Loucy (cell line): ENCODE data around the gene ANKRD13C.

Experiments used
- H2AFZ ChIP-seq: fragments of 200-600 bp; sonication (generic); 2 replicates; pipeline ENCODE4 v1.6.0; 2016; ENCODE audit warnings: antibody characterized with exemption, mild to moderate bottlenecking, low read length, moderate library complexity
- H3F3A ChIP-seq: fragments of 200-600 bp; 2 replicates; pipeline ENCODE4 v1.6.0; 2016; ENCODE audit warnings: antibody characterized with exemption, low read depth, mild to moderate bottlenecking
- H3K27me3 ChIP-seq: fragments of 200-600 bp; sonication (generic); 2 replicates; pipeline ENCODE4 v1.6.1; 2014; ENCODE audit warnings: low read length, mild to moderate bottlenecking; ENCODE audit not compliant: insufficient read depth, poor library complexity, severe bottlenecking
- H3K36me3 ChIP-seq: fragments of 200-600 bp; sonication (generic); 2 replicates; pipeline ENCODE4 v1.6.1; 2016; ENCODE audit warnings: low read length; ENCODE audit not compliant: insufficient read depth
- H3K4me1 ChIP-seq: fragments of 200-600 bp; sonication (generic); 2 replicates; pipeline ENCODE4 v1.5.1; 2014; ENCODE audit warnings: low read length, mild to moderate bottlenecking; ENCODE audit not compliant: insufficient read depth, poor library complexity, severe bottlenecking
- H3K4me2 ChIP-seq: fragments of 200-600 bp; sonication (generic); 2 replicates; pipeline ENCODE4 v1.6.0; 2014; ENCODE audit warnings: antibody characterized with exemption, low read length, low read depth, mild to moderate bottlenecking; ENCODE audit not compliant: poor library complexity, severe bottlenecking
- H3K4me3 ChIP-seq: fragments of 200-600 bp; sonication (generic); 2 replicates; pipeline ENCODE4 v1.5.1; 2014; ENCODE audit warnings: low read length, mild to moderate bottlenecking, mixed read lengths; ENCODE audit not compliant: poor library complexity, severe bottlenecking
- H3K79me2 ChIP-seq: fragments of 200-600 bp; sonication (generic); 2 replicates; pipeline ENCODE4 v1.6.1; 2014; ENCODE audit warnings: low read length; ENCODE audit not compliant: insufficient read depth
- H3K9ac ChIP-seq: fragments of 200-600 bp; sonication (generic); 2 replicates; pipeline ENCODE4 v1.6.0; 2014; ENCODE audit warnings: mild to moderate bottlenecking, low read depth, low read length, moderate library complexity; ENCODE audit not compliant: poor library complexity, severe bottlenecking
- H3K9me2 ChIP-seq: fragments of 200-600 bp; sonication (generic); replicated peaks from 2 replicates; pipeline ENCODE4 v1.6.1; 2016; ENCODE audit warnings: low read depth, low read length, mixed read lengths
- H3K9me3 ChIP-seq: fragments of 200-600 bp; sonication (generic); 2 replicates; pipeline ENCODE4 v1.6.1; 2014; ENCODE audit warnings: mild to moderate bottlenecking, antibody characterized with exemption, low read length, low read depth; ENCODE audit not compliant: insufficient read depth
- H4K20me1 ChIP-seq: fragments of 200-600 bp; sonication (generic); 2 replicates; pipeline ENCODE4 v1.6.0; 2014; ENCODE audit warnings: antibody characterized with exemption, low read length, mild to moderate bottlenecking; ENCODE audit not compliant: insufficient read depth, poor library complexity, severe bottlenecking
- EZH2phosphoT487 ChIP-seq: fragments of 200-600 bp; IDR thresholded peaks from 2 replicates; pipeline ENCODE4 v1.6.1; 2018; ENCODE audit warnings: antibody characterized with exemption, mild to moderate bottlenecking, moderate library complexity, borderline replicate concordance
- TF ChIP-seq, protein P1 (sequence below): fragments of 200-600 bp; sonication (generic); conservative IDR thresholded peaks from 2 replicates; pipeline ENCODE4 v1.5.1; 2014; ENCODE audit warnings: mild to moderate bottlenecking, antibody characterized with exemption, low read length

The ANKRD13C gene

DNA sequence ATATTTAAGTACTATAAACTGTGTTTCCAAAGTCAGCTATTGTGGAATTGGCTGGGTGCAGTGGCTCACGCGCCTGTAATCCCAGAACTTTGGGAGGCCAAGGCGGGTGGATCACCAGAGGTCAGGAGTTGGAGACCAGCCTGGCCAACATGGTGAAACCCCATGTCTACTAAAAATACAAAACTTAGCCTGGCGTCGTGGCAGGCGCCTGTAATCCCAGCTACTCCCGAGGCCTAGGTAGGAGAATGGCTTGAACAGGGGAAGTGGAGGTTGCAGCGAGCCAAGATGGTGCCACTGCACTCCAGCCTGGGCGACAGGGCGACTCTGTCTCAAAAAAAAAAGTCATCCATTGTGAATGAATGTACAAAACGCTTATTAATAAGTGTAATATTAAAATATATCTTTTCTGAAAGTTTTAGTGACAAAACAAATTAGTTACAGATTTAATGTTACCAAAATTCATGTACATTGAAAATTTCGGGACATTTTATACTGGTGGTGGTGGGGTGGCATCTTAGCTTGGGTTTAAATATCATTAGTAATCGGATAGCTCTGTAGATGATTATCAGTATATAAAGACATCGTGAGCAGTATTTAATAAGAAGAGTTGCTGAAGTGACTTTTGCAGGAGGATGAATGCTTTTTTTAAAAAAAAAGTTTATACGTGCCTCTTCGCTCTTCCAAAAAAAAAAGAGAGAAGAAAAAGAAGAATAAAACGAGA, 133.8 kb downstream of the ANKRD13C start:
- Histone ChIP-seq H3K9me3 (no peaks in the 10 kb centered on the region), H3F3A (no peaks in the 10 kb centered on the region), H3K4me3 (peak overlapping the region; percentile 91), H3K4me2 (peak overlapping the region; percentile 97), H3K27me3 (no peaks in the 10 kb centered on the region), H3K9ac (peak overlapping the region; percentile 94), H3K9me2 (no peaks in the 10 kb centered on the region), H4K20me1 (peaks cover 40% of the 10 kb centered on the region), H3K4me1 (peaks cover 40% of the 10 kb centered on the region), H3K79me2 (peaks cover 96% of the 10 kb centered on the region), H3K36me3 (peaks cover 25% of the 10 kb centered on the region; the same call in 1 of the 2 replicates), H2AFZ (peak overlapping the region; percentile 95)
- TF ChIP-seq, protein P1, sequence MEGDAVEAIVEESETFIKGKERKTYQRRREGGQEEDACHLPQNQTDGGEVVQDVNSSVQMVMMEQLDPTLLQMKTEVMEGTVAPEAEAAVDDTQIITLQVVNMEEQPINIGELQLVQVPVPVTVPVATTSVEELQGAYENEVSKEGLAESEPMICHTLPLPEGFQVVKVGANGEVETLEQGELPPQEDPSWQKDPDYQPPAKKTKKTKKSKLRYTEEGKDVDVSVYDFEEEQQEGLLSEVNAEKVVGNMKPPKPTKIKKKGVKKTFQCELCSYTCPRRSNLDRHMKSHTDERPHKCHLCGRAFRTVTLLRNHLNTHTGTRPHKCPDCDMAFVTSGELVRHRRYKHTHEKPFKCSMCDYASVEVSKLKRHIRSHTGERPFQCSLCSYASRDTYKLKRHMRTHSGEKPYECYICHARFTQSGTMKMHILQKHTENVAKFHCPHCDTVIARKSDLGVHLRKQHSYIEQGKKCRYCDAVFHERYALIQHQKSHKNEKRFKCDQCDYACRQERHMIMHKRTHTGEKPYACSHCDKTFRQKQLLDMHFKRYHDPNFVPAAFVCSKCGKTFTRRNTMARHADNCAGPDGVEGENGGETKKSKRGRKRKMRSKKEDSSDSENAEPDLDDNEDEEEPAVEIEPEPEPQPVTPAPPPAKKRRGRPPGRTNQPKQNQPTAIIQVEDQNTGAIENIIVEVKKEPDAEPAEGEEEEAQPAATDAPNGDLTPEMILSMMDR = no peak
- TF ChIP-seq EZH2phosphoT487 = no peak

DNA sequence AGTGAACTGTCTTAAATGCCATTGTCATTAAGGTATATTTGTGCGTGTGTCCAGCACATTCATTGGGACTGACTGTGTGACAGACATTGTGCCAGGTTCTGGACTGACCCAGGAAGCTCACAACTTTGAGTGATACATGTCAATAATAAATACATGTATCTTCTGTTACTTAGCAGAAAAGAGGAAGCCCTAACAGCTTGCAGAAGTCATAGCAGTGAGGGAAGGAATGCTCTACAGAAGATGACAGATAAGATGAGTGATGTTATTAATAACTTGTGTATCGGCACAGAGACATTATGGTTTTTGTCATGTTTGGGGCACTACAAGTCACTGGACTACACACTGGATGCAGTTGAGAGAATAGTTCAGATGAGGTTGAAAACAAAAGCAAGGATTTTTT, 134.5 kb downstream of the ANKRD13C start:
- Histone ChIP-seq H3K4me2 (no peak overlapping the region), H3K9ac (no peak overlapping the region), H3K9me3 (no peaks in the 10 kb centered on the region), H3K36me3 (peaks cover 28% of the 10 kb centered on the region; the same call in 1 of the 2 replicates), H2AFZ (no peak overlapping the region), H3F3A (no peaks in the 10 kb centered on the region), H4K20me1 (peaks cover 33% of the 10 kb centered on the region), H3K9me2 (no peaks in the 10 kb centered on the region), H3K4me1 (peaks cover 37% of the 10 kb centered on the region), H3K27me3 (no peaks in the 10 kb centered on the region), H3K4me3 (no peak overlapping the region), H3K79me2 (peaks cover 96% of the 10 kb centered on the region)
- TF ChIP-seq EZH2phosphoT487 = no peak
- TF ChIP-seq, protein P1 = no peak

DNA sequence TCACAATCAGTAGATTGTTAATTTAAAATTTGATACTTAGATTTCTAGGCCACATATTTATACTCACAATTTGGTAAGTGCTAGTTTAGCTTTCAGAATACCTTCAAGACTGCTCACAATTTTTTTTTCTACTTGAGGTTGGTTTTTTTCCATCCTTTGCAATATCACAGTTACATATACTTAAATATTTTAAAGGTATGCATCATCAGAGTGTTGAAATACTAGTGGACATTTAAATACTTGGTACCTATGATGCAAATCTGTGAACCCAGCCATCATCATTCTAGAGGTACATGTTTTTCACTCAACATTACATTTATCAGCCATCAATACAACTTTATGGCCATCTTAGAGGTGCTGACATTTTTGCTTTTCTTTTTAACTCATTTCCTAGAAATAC, 143.0 kb downstream of the ANKRD13C start:
- H3K4me2 ChIP-seq = peak overlapping the region; percentile 95
- H3K36me3 ChIP-seq = peaks cover 4% of the 10 kb centered on the region; the same call in 1 of the 2 replicates
- peaks cover 44% of the 10 kb centered on the region for H3K4me1 ChIP-seq
- H3K27me3 ChIP-seq = no peaks in the 10 kb centered on the region
- H3K9me2 ChIP-seq = no peaks in the 10 kb centered on the region
- H3K4me3 ChIP-seq = no peak overlapping the region
- H2AFZ ChIP-seq = no peak overlapping the region
- no peak for TF ChIP-seq EZH2phosphoT487
- TF ChIP-seq, protein P1 = no peak
- H3K9ac ChIP-seq = no peak overlapping the region
- peaks cover 97% of the 10 kb centered on the region for H3K79me2 ChIP-seq
- no peaks in the 10 kb centered on the region for H3F3A ChIP-seq
- peaks cover 39% of the 10 kb centered on the region for H4K20me1 ChIP-seq
- H3K9me3 ChIP-seq = no peaks in the 10 kb centered on the region
